Measurements from ENCODE around the gene RBM8A. TPM values are rescaled to one million over a fixed set of nuclear protein-coding genes. Genes with fewer than 3 reads are reported as not detected.

The RBM8A gene
- total and polyA plus RNA-seq, 2 experiments from 2014 or later: 282 to 289 TPM

DNA sequence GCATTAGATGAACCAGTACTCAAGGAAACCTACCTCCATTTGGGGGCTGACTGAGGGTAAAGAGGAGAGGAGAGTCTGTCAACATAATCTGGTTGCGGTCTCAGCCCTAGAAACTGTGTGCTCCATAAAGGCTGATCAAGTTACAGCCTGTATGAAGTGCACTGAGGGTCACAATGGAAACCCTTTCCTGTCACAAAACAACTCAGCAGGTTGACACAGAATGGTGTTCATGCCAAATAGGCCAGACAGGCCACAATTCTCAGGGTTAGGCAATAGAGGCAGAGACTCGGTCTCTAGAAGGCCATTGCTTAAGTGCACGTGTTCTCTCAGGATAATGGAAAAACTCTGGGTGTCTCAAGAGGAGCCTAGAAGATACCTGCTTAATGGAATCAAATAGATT is 37.6 kb downstream of the RBM8A start:
- peak in 1 of 2 donors; percentile 41 for DNase-seq (ENCODE audit: low read depth in 1 of 2, low spot score in 1 of 2)

DNA sequence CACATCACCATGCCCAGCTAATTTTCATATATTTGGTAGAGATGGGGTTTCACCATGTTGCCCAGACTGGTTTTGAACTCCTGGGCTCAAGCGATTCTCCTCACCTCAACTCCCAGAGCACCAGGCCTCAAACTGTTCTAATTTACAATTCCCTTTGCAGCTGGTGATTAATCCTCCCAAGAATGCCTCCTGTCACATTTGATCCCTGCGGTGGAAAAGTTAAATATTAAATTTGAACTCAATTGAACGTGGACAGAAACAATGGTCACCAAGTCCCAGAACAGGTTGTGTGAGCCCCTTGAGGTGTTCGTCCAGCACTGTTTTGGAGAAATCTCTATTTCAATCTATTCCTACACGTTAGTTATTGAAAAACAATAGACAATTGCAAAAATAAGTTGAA is 39.7 kb downstream of the RBM8A start:
- Histone ChIP-seq H3K4me1 (ENCODE audit: low read depth) (peaks cover 10% of the 10 kb centered on the region), H3K9me3 (ENCODE audit: low read depth) (no peaks in the 10 kb centered on the region), H3K4me3 (no peak overlapping the region), H3K27ac (no peak overlapping the region), H3K27me3 (peaks cover 26% of the 10 kb centered on the region), H3K36me3 (no peaks in the 10 kb centered on the region)
- TF ChIP-seq, protein P1, sequence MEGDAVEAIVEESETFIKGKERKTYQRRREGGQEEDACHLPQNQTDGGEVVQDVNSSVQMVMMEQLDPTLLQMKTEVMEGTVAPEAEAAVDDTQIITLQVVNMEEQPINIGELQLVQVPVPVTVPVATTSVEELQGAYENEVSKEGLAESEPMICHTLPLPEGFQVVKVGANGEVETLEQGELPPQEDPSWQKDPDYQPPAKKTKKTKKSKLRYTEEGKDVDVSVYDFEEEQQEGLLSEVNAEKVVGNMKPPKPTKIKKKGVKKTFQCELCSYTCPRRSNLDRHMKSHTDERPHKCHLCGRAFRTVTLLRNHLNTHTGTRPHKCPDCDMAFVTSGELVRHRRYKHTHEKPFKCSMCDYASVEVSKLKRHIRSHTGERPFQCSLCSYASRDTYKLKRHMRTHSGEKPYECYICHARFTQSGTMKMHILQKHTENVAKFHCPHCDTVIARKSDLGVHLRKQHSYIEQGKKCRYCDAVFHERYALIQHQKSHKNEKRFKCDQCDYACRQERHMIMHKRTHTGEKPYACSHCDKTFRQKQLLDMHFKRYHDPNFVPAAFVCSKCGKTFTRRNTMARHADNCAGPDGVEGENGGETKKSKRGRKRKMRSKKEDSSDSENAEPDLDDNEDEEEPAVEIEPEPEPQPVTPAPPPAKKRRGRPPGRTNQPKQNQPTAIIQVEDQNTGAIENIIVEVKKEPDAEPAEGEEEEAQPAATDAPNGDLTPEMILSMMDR (IDR thresholded peaks at IDR 0.05; ENCODE audit: low read depth, low read length): no peak
- no peak for DNase-seq (ENCODE audit: low read depth in 1 of 2, low spot score in 1 of 2)

More for the DNA sequence above, 37.6 kb downstream of the RBM8A start:
- Histone ChIP-seq H3K9me3 (ENCODE audit: low read depth) (no peaks in the 10 kb centered on the region), H3K4me1 (ENCODE audit: low read depth) (peaks cover 18% of the 10 kb centered on the region), H3K27ac (no peak overlapping the region), H3K27me3 (peaks cover 7% of the 10 kb centered on the region), H3K4me3 (no peak overlapping the region), H3K36me3 (no peaks in the 10 kb centered on the region)
- TF ChIP-seq, protein P1 (IDR thresholded peaks at IDR 0.05; ENCODE audit: low read depth, low read length): no peak

DNA sequence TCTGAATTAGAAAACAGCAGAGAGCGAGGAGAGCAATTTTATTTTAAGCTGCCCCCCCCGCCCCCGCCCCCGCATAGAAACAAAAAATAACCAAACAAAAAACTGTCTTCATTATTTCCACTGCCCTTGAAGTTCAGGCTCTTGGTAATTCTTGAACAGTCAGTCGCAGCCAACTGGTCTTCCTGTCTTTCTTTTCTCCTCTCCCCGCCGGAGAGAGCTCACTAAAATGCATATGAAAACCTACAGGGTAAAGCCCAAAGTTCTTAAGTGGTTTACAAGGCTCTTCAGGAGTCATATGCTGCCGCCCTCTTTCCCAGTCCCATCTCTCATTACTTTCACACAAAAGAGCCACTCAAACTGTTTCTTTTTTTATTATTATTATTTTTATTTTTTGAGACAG is 40.5 kb downstream of the RBM8A start:
- Histone ChIP-seq H3K9me3 (ENCODE audit: low read depth) (no peaks in the 10 kb centered on the region), H3K4me3 (no peak overlapping the region), H3K27me3 (peaks cover 26% of the 10 kb centered on the region), H3K4me1 (ENCODE audit: low read depth) (peaks cover 4% of the 10 kb centered on the region), H3K36me3 (no peaks in the 10 kb centered on the region), H3K27ac (no peak overlapping the region)
- TF ChIP-seq, protein P1 (IDR thresholded peaks at IDR 0.05; ENCODE audit: low read depth, low read length): no peak
- DNase-seq (ENCODE audit: low read depth in 1 of 2, low spot score in 1 of 2): no peak

DNA sequence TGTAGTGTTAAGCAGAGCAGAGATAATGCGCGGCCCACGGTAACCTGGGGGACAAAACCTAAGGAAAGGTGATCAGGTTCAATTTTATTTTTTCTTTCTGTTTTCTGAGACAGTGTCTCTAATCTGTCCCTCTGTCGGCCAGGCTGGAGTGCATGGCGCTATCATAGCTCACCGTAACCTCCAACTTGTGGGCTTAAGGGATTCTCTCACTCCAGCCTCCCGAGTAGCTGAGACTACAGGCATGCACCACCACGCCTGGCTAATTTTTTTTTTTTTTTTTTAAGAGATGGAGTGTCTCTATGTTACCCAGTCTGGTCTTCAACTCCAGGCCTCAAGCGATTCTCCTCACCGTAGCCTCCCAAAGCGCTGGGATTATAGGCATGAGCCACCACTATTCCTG is 40.9 kb downstream of the RBM8A start:
- TF ChIP-seq, protein P1 (IDR thresholded peaks at IDR 0.05; ENCODE audit: low read depth, low read length): no peak
- no peak for DNase-seq (ENCODE audit: low read depth in 1 of 2, low spot score in 1 of 2)
- no peaks in the 10 kb centered on the region for H3K9me3 ChIP-seq (ENCODE audit: low read depth)
- no peaks in the 10 kb centered on the region for H3K36me3 ChIP-seq
- peak overlapping the region; percentile 46 for H3K4me3 ChIP-seq
- peaks cover under 1% of the 10 kb centered on the region for H3K4me1 ChIP-seq (ENCODE audit: low read depth)
- no peak overlapping the region for H3K27ac ChIP-seq
- H3K27me3 ChIP-seq: peaks cover 26% of the 10 kb centered on the region

DNA sequence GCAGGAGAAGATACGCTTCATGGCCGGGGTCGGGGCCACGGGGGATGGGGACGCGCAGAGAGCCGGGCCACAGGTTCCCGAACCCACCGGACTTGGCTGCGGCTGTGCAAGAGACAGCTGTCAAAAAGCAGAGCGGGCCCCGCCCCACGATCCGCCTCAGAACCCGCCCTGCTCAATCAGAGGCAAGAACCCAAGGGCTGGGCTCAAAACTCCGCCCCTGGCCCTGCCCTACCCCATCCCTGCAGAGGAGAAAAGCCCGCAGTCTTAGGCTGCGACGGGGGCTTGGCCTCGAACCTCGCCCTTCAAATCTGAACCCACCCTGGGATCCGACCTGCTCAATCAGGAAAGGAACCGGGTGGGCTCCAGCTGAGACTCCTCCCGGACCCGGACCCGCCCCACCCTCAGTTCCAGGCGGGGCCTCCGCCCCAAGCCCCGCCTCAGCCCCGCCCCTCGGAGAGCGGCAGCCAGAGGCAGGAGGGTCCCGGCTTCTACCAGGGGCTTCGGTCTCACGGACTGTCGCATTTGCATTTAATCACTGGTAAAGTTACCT is 41.5 kb downstream of the RBM8A start, which contains the start of gene ANKRD35:
ANKRD35 (minus strand) TSS at position 129 of the 550 bp plus-strand sequence; CDS start at position 21, 108 bp downstream.
- Histone ChIP-seq H3K9me3 (ENCODE audit: low read depth) (no peaks in the 10 kb centered on the region), H3K27ac (no peak within 1 kb of the TSS), H3K36me3 (no peaks in the 10 kb centered on the region), H3K4me1 (ENCODE audit: low read depth) (no peaks in the 10 kb centered on the region), H3K27me3 (peaks cover 26% of the 10 kb centered on the region), H3K4me3 (peak within 1 kb of the TSS; percentile 46)
- DNase-seq (ENCODE audit: low read depth in 1 of 2, low spot score in 1 of 2): peak; percentile 65 to 88
- TF ChIP-seq, protein P1 (IDR thresholded peaks at IDR 0.05; ENCODE audit: low read depth, low read length): no peak

Measured in cardiac muscle cell (in vitro differentiated cells and primary cell).